ENCODE data around the gene CDCP1.

CDCP1 gene

DNA sequence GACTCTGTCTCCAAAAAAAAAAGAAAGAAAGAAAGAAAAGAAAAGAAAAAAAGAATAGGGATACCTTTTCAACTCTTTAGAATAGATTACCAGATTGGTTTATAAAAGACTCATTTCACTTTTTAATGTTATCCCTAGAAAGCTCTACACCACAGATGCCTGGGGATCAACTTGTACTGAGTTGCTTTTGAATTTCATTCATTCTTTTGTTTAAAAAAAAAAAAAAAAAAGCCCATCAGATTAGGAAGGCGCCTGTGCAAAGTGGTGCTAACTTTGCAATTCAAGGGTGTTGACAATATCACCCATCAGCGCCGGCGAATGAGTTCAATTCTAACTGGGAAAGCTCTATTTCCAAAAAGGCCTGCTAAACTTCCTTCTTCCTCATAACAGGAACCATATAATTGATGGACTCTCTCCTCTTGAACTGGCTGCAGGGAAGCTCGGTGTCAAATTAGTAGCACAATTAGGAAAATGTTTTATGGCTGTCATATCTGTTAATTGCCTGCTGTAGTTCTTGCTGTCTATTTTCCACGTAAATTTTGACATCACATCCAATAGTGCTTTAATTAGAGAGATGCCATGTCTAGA lies 48.8 kb downstream of the CDCP1 start:
- no peak overlapping the region for H3K27ac ChIP-seq
- TF ChIP-seq, protein P1, sequence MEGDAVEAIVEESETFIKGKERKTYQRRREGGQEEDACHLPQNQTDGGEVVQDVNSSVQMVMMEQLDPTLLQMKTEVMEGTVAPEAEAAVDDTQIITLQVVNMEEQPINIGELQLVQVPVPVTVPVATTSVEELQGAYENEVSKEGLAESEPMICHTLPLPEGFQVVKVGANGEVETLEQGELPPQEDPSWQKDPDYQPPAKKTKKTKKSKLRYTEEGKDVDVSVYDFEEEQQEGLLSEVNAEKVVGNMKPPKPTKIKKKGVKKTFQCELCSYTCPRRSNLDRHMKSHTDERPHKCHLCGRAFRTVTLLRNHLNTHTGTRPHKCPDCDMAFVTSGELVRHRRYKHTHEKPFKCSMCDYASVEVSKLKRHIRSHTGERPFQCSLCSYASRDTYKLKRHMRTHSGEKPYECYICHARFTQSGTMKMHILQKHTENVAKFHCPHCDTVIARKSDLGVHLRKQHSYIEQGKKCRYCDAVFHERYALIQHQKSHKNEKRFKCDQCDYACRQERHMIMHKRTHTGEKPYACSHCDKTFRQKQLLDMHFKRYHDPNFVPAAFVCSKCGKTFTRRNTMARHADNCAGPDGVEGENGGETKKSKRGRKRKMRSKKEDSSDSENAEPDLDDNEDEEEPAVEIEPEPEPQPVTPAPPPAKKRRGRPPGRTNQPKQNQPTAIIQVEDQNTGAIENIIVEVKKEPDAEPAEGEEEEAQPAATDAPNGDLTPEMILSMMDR (conservative IDR thresholded peaks at IDR 0.05): no peak

DNA sequence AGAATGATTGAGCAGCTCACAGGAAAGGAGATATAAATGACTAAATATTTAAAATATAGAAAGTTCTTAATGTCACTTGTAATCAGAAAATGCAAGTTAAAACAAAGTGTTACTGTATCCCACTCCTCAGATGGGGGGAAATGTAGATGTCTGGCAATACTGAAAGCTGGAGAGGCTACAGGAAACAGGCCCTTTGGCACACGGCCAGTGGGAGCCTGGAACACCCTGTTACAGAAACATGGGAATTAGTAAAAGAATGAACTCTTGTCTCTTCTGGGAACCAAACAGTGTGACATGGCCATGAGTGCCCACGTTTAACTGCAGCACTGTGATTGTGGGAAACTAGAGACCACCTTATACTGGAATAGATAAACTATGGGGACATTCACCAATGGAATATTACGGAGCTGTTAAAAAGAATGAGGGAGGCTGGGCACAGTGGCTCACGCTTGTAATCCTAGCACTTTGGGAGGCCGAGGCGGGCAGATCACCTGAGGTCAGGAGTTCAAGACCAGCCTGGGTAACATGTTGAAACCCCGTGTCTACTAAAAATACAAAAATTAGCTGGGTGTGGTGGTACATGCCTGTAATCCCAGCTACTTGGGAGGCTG lies 50.2 kb downstream of the CDCP1 start:
- H3K27ac ChIP-seq: no peak overlapping the region
- TF ChIP-seq, protein P1 (conservative IDR thresholded peaks at IDR 0.05): no peak

DNA sequence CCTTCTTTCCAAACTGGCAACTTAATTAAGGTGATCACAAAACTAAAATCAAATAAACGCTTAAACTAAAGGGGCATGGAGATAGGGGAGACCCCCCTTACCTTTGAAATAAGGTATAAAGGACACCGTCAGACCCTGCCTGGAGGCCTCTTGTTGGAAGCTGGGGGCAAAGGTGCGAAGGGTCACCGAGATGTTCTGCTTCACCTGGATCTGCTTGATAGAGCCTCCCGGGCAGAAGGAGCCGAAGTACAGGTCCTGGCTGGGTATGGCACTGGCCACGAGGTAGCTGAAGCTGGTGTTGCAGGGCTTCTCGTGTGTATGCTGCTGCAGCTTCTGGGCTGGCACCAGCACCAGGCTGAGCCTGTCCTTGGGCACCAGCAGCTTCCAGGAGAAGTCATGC lies 53.0 kb downstream of the CDCP1 start:
- TF ChIP-seq, protein P1 (conservative IDR thresholded peaks at IDR 0.05): no peak
- H3K27ac ChIP-seq: peak overlapping the region; percentile 5; the same call in 1 of the 2 replicates

DNA sequence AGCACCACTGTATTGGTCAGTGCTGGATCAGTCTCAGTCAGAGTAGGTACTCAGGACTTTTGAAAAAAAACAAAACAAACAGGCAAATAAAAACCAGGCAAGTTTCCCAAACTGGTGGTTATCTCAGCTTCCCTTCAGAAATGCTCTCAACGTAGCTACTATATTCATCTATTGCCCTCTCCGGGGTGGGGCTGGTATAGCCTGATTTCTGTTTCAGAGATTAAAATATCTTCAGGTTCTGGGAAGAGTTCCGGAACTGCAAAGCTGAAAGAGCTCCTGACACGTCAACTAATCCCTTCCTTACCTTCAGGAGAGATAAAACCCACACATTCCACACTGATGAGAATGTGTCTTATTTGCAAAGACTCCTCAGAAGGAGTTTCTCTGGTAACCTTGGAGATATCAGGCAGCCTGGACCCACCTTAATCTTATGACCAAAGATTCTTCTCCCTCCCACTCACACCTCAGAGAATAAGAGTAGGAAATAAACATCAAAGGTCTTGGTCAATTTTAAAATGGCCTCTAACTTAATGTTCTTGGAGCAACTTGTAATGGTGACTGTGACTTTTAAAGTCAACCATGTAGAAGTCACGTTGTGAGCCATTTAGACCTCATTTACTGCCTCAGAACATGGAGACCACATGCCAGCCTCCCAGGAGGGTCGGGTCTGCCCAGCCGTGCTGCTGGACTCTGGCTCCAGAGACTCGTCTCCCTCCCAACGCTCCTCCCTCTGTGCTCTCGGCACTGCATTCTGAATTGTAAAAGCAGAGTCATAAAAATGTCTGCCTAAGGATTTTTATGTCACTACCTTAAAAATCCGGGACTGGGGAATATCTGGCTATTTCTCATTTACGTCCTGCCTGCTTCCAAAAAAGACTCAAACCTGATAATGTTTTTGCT lies 53.8 kb downstream of the CDCP1 start:
- peak overlapping the region; percentile 5; the same call in 1 of the 2 replicates for H3K27ac ChIP-seq
- TF ChIP-seq, protein P1 (conservative IDR thresholded peaks at IDR 0.05): no peak

DNA sequence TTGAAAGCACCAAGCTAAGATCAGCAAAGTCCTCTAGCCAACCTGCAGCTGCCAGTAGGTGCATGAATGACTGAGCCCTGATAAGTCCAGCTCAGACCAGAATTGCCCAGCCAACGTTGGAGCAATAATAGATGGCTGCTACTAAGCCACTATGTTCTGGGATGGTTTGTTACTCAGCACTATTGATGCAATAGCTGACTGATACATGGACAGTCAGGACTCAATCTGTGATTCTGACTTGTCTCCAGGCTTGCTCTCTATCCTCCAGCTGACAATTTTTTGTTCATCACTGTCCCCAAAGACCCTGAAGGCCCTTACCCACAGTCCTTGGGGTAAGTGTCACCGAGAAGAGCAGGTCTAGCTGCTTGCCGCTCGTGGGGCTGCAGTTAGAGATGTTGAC lies 55.3 kb downstream of the CDCP1 start:
- H3K27ac ChIP-seq: 0 out of 2 replicates have a peak overlapping the region, but pooled peaks have one; percentile 75
- TF ChIP-seq, protein P1 (conservative IDR thresholded peaks at IDR 0.05): no peak

DNA sequence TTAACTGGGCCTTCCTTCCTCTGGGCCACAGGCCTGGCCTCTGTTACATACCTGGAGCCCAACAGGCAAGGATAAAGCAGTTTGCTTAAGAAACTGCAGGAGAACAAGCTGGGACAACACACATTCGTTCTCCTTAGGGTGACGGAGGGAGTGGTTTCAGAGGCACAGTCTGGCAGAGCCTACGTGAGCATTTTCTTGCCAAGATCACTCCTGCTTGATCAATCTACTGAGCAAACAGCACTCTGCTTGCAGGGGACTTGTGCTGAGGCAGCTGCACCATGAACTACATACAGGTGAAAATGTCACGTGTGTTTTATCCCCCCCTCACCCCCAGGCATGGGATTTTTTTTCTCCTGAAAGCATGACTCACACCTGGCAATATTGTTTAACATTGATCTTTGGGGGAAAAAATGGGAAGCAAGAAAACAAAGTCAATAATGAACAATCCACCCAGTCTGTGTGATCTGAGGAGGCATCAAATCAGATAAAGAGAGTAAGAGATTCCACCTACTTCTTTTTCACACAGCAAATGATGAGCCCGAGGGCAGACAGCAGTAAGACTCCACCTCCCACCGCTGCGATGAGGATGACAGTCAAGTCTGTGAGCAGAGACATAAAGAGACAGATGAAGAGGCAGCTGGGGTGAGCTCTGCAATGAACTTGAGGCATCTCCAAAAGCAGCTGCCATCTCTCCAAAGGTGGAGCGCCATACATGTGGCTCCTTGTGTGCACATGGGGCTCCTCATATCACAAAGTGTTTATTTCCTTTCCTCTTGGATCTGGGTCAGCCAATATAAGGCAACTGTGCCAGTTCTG lies 57.4 kb downstream of the CDCP1 start:
- TF ChIP-seq, protein P1 (conservative IDR thresholded peaks at IDR 0.05): no peak
- peak overlapping the region; percentile 75 for H3K27ac ChIP-seq

All from VCaP (cell line).